HepG2 (cell line): Measurements from ENCODE around the gene ORC2. TPM values are rescaled to one million over a fixed set of nuclear protein-coding genes. Genes with fewer than 3 reads are reported as not detected.

Experiments used
- ATAC-seq: fragments of 200-7000 bp; cut with Tn5 transposase; 3 replicates; pipeline ENCODE4 v1.9.1; 2020; ENCODE audit warnings: mild to moderate bottlenecking, moderate library complexity
- BruUV-seq: library from RNA; stranded (reverse); fragments of 400-500 nt; replicated peaks from 2 replicates; lab custom pipeline; 2021; lab: Mats Ljungman, UMichigan
- CTCF ChIA-PET: fragments of 300-600 bp; formaldehyde crosslinking; extraction: SDS; loops from one replicate; lab custom pipeline; 2021; ENCODE audit warnings: low total read pairs, inconsistent platforms, low intra/inter-chr PET ratio; lab: Yijun Ruan, JAX
- POLR2A ChIA-PET: fragments of 350-600 bp; sonication (Branson Sonifier 250); formaldehyde crosslinking; loops from one replicate; lab custom pipeline; 2020; ENCODE audit warnings: antibody characterized with exemption, inconsistent platforms; lab: Yijun Ruan, JAX
- DNase-seq: peaks from one replicate; pipeline ENCODE4 v3.0.0-alpha.2; 2015; ENCODE audit warnings: low spot score
- FAIRE-seq: peaks from 3 replicates; lab custom pipeline; 2011; peaks lifted over from hg19 to GRCh38; lab: Jason Lieb, UNC
- H2AFZ ChIP-seq: one replicate; pipeline ENCODE4 v1.6.1; 2011; ENCODE audit warnings: low read length, inconsistent platforms
- H3K27ac ChIP-seq: fragments of 300-600 bp; 3 replicates; pipeline ENCODE4 v1.8.0; 2011; ENCODE audit warnings: mixed run types, mild to moderate bottlenecking, mixed read lengths, low read length, inconsistent platforms; ENCODE audit not compliant: insufficient read depth; ENCODE audit errors: extremely low read length
- H3K27me3 ChIP-seq, 2 experiments: fragments of 200-600 bp in 1 of 2; 2 replicates in 1 of 2; 3 replicates in 1 of 2; pipeline versions ENCODE4 v1.6.0 to v1.8.0; 2011; ENCODE audit warnings: low read length in 2 of 2, mild to moderate bottlenecking in 2 of 2, moderate library complexity in 2 of 2, inconsistent platforms in 1 of 2; ENCODE audit not compliant: insufficient read depth in 2 of 2, control insufficient read depth in 1 of 2
- H3K36me3 ChIP-seq, 2 experiments: fragments of 200-600 bp in 1 of 2; replicated peaks in 1 of 2; 2 replicates in 1 of 2; 3 replicates in 1 of 2; pipeline versions ENCODE4 v1.5.1 to v1.8.0; 2011; ENCODE audit warnings: low read length in 2 of 2, inconsistent platforms in 1 of 2; ENCODE audit not compliant: insufficient read depth in 2 of 2, control insufficient read depth in 1 of 2
- H3K4me1 ChIP-seq: 2 replicates; pipeline ENCODE4 v1.5.1; 2012; ENCODE audit warnings: low read length, inconsistent platforms; ENCODE audit not compliant: insufficient read depth
- H3K4me2 ChIP-seq: 2 replicates; pipeline ENCODE4 v1.6.0; 2011; ENCODE audit warnings: low read depth, low read length, inconsistent platforms
- H3K4me3 ChIP-seq, 3 experiments: fragments of 200-600 bp in 1 of 3; sonication (generic), shearing (Covaris generic) in 1 of 3; replicated peaks in 1 of 3; 2 replicates each; pipeline ENCODE4 v1.5.1; 2011 to 2016; ENCODE audit warnings: low read length in 3 of 3, inconsistent platforms in 2 of 3, low read depth in 2 of 3, mild to moderate bottlenecking in 2 of 3, control low read depth in 1 of 3, mixed read lengths in 1 of 3; ENCODE audit not compliant: insufficient read depth in 1 of 3
- H3K79me2 ChIP-seq: one replicate; pipeline ENCODE4 v1.6.1; 2011; ENCODE audit warnings: low read length, inconsistent platforms; ENCODE audit not compliant: insufficient read depth
- H3K9ac ChIP-seq: 2 replicates; pipeline ENCODE4 v1.6.0; 2011; ENCODE audit warnings: mild to moderate bottlenecking, low read depth, low read length, inconsistent platforms; ENCODE audit not compliant: insufficient read depth
- H3K9me3 ChIP-seq: 2 replicates; pipeline ENCODE4 v1.5.1; 2012; ENCODE audit warnings: mild to moderate bottlenecking, low read length
- H4K20me1 ChIP-seq: 2 replicates; pipeline ENCODE4 v1.6.0; 2011; ENCODE audit warnings: inconsistent platforms, mild to moderate bottlenecking, low read length, moderate library complexity; ENCODE audit not compliant: insufficient read depth
- ZFP62 ChIP-seq: sonication (generic); formaldehyde crosslinking; IDR thresholded peaks from 2 replicates; pipeline ENCODE4 v1.4.0; 2020; ENCODE audit warnings: missing genetic modification reagents
- ZNF30 ChIP-seq: sonication (generic); formaldehyde crosslinking; IDR thresholded peaks from 2 replicates; pipeline ENCODE4 v1.5.0; 2020; ENCODE audit warnings: mild to moderate bottlenecking, missing genetic modification reagents
- ZNF749 ChIP-seq: sonication (generic); formaldehyde crosslinking; IDR thresholded peaks from 2 replicates; pipeline ENCODE4 v1.8.0; 2022; ENCODE audit warnings: mild to moderate bottlenecking, missing genetic modification reagents, moderate library complexity, borderline replicate concordance
- ZSCAN31 ChIP-seq: sonication (generic); formaldehyde crosslinking; IDR thresholded peaks from 2 replicates; pipeline ENCODE4 v1.5.0; 2020; ENCODE audit warnings: low read depth, mild to moderate bottlenecking, missing genetic modification reagents
- WGBS: methylation state at CpG from one replicate; pipeline ENCODE4 v1.1.6; 2017; ENCODE audit warnings: low lambda C conversion rate; 5-methylcytosine and 5-hydroxymethylcytosine counted together
- in situ Hi-C: cut with HindIII; loops from 2 replicates; pipeline ENCODE4 v1.10.0; 2017; ENCODE audit warnings: low pct_unique_long_range_greater_than_20kb; ENCODE audit not compliant: extremely low pct_ligation_motif_present
- intact Hi-C: fragments of 100-400 bp; cut with micrococcal nuclease; formaldehyde crosslinking; loops from one replicate; pipeline ENCODE4 v1.10.0; 2022; ENCODE audit not compliant: unreplicated experiment
- polyA plus RNA-seq, 8 experiments: library from polyadenylated mRNA; depleted of rRNA in 3 of 8; stranded (reverse) in 7 of 8; unstranded in 1 of 8; fragments of >200 nt; fragmentation: Illumina TruSeq in 4 of 8; extraction: Trizol in 4 of 8; gene quantifications; 2 replicates each; pipeline versions ENCODE4 v1.2.1 to v1.2.3, GENCODE V29; 2011 to 2016; ENCODE audit warnings: low read depth in 4 of 8, missing spikeins in 1 of 8, mixed read lengths in 1 of 8; ENCODE audit not compliant: insufficient read depth in 1 of 8
- total RNA-seq, 5 experiments: library from RNA; depleted of rRNA; stranded (reverse); fragments of >200 nt; fragmentation: Illumina TruSeq; extraction: Trizol; gene quantifications; 2 replicates each; pipeline ENCODE4 v1.2.3, GENCODE V29; 2016; ENCODE audit warnings: low read depth in 1 of 5
- TF ChIP-seq, protein P1 (sequence below): sonication (generic); formaldehyde crosslinking; IDR thresholded peaks from 2 replicates; pipeline ENCODE4 v1.9.0; 2021; ENCODE audit warnings: missing genetic modification reagents, borderline replicate concordance

Gene ORC2
- total and polyA plus RNA-seq, 2 of the 13 experiments (the other 11 are each of a cell fraction or from before 2014, with no cell fraction given), result 19.3 to 73.5 TPM

DNA sequence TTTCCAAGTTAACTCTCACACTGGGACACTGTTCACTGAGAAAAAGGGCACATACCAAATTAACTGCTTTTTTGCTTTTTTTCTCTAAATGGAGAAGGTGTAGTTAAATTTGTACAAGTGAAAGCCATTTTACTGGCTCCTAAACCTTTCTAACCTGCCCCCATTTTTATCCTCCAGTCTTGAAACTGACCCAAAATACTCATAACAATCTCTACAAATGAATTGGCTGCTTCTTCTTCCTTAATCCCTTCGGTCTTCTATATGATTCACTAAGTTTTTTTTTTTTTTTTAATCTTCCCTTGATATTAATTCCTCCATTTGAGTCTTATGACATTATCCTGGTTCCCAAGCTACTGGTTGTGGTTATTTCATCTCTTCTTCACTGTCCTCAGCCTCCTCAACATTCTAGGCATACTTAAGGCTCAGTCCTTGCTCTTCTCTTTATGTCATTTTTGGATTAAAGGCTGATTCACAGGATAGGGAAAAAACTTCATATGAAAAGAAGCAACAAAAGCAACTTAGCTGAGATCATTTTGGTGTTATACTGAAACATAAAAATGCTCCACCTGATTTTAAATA lies 19.8 kb downstream of the ORC2 start:
- Histone ChIP-seq H2AFZ (no peak overlapping the region), H3K79me2 (no peaks in the 10 kb centered on the region), H4K20me1 (0 out of 2 replicates have a peak, but pooled peaks cover 6% of the 10 kb centered on the region), H3K36me3 (peaks cover 20 to 66% of the 10 kb centered on the region in 2 experiments), H3K27ac (no peak overlapping the region), H3K27me3 (no peaks in the 10 kb centered on the region), H3K4me1 (peaks cover 20% of the 10 kb centered on the region), H3K4me2 (no peak overlapping the region), H3K4me3 (no peak overlapping the region), H3K9ac (no peak overlapping the region), H3K9me3 (no peaks in the 10 kb centered on the region)
- no peak for TF ChIP-seq ZFP62
- no peak for TF ChIP-seq ZNF30
- TF ChIP-seq ZSCAN31, result no peak
- TF ChIP-seq ZNF749 (CRISPR knock-in tag), result no peak
- TF ChIP-seq, protein P1, sequence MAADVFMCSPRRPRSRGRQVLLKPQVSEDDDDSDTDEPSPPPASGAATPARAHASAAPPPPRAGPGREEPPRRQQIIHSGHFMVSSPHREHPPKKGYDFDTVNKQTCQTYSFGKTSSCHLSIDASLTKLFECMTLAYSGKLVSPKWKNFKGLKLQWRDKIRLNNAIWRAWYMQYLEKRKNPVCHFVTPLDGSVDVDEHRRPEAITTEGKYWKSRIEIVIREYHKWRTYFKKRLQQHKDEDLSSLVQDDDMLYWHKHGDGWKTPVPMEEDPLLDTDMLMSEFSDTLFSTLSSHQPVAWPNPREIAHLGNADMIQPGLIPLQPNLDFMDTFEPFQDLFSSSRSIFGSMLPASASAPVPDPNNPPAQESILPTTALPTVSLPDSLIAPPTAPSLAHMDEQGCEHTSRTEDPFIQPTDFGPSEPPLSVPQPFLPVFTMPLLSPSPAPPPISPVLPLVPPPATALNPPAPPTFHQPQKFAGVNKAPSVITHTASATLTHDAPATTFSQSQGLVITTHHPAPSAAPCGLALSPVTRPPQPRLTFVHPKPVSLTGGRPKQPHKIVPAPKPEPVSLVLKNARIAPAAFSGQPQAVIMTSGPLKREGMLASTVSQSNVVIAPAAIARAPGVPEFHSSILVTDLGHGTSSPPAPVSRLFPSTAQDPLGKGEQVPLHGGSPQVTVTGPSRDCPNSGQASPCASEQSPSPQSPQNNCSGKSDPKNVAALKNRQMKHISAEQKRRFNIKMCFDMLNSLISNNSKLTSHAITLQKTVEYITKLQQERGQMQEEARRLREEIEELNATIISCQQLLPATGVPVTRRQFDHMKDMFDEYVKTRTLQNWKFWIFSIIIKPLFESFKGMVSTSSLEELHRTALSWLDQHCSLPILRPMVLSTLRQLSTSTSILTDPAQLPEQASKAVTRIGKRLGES (CRISPR knock-in tag), result no peak
- no peak for DNase-seq
- ChIA-PET POLR2A (interaction anchor here (2.9 kb wide), 1 partner anchor 21 kb away, joined by 41 read pairs; the partner anchor contains the start of gene ORC2), CTCF (no interaction called here)
- FAIRE-seq, result no peak
- 96% methylated on average over 1 of the region's 1 CpG for WGBS
- TSS peak; percentile 4 for BruUV-seq
- no peak for ATAC-seq
- in situ Hi-C loops, result no loop called here
- intact Hi-C loops, result no loop called here
